ENCODE data around the gene LYRM4. TPM values are rescaled to one million over a fixed set of nuclear protein-coding genes. Genes with fewer than 3 reads are reported as not detected.

The LYRM4 gene
- total RNA-seq, 6 experiments from 2014 or later = 26.8 to 36.3 (median 30.2) TPM

DNA sequence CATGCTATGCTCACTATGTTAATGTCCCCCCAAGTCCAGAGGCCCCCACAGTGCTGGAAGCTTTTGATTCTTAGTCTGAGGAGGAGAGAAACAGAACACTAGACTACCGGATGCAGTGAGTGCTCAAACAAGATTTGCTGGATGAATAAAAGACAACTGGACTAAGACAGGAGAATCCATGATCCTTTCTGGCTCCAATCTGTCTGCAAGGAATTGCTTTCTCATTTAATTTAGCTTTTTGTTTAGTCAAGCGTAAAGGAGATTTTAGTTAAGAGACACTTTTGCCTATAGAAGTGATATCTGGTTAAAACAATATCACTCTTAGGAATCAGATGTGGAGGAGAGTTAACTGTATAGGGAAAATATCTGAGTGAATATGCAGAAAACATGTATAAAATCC lies 13.5 kb downstream of the LYRM4 start:
- DNase-seq = no peak
- no peaks in the 10 kb centered on the region for H3K27me3 Mint-ChIP-seq (ENCODE audit: insufficient read depth)
- no peaks in the 10 kb centered on the region for H3K9me3 Mint-ChIP-seq
- H3K27ac Mint-ChIP-seq = no peak overlapping the region
- H3K4me3 Mint-ChIP-seq = no peak overlapping the region
- H3K4me1 Mint-ChIP-seq (ENCODE audit: low read depth) = peaks cover 15% of the 10 kb centered on the region
- peaks cover 9% of the 10 kb centered on the region for H3K36me3 Mint-ChIP-seq (ENCODE audit: low read depth)
- TF ChIP-seq, protein P1, sequence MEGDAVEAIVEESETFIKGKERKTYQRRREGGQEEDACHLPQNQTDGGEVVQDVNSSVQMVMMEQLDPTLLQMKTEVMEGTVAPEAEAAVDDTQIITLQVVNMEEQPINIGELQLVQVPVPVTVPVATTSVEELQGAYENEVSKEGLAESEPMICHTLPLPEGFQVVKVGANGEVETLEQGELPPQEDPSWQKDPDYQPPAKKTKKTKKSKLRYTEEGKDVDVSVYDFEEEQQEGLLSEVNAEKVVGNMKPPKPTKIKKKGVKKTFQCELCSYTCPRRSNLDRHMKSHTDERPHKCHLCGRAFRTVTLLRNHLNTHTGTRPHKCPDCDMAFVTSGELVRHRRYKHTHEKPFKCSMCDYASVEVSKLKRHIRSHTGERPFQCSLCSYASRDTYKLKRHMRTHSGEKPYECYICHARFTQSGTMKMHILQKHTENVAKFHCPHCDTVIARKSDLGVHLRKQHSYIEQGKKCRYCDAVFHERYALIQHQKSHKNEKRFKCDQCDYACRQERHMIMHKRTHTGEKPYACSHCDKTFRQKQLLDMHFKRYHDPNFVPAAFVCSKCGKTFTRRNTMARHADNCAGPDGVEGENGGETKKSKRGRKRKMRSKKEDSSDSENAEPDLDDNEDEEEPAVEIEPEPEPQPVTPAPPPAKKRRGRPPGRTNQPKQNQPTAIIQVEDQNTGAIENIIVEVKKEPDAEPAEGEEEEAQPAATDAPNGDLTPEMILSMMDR (IDR thresholded peaks at IDR 0.05) = no peak

DNA sequence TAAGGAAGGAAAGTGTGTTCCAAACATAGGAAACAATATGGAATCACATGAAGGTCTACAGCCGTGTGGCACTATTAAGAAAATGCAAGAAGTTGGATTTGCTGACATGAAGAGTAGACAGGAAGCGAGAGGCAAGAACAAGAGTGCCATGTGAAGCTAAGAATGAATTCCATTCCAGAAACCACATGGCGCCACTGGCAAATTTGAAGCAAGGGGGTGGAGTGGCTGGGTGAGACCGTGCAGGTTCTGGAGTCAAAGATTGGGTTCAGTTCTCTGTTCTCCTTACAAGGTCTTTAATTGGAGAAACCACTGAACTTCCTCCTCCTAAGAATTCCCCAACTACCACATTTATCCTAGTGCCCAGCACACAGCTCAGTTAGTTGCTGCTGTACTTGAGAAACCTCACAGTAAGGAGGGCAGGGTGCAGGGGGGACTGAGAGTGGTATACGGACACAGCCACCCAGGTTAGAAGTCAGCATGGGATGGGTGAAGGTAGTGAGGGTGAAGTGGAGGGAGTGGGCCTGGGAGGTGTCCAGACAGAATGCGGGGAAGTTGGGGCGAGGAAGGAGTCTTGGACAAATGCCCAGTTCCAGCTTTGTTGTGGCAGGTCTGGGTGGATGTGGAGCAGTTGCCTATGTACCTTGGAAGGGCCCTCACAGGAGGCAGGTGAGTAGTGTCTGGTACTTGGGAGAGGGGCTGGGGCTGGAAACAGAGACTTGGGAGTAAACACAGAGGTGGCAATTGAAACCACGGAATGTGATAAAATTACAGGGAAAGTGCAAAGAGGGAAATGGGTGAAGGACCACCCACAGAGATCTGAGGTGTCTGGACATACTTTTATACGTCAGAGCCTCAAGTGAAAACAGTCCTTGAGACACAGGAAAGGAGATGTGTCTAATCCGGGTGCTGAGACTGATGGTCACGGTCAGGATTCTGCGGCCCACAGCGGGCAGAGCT lies 14.3 kb downstream of the LYRM4 start:
- H3K36me3 Mint-ChIP-seq (ENCODE audit: low read depth) = peaks cover 5% of the 10 kb centered on the region
- no peaks in the 10 kb centered on the region for H3K27me3 Mint-ChIP-seq (ENCODE audit: insufficient read depth)
- H3K27ac Mint-ChIP-seq = no peak overlapping the region
- no peak for DNase-seq
- H3K4me3 Mint-ChIP-seq = no peak overlapping the region
- H3K9me3 Mint-ChIP-seq = no peaks in the 10 kb centered on the region
- TF ChIP-seq, protein P1 (IDR thresholded peaks at IDR 0.05) = no peak
- H3K4me1 Mint-ChIP-seq (ENCODE audit: low read depth) = peaks cover 19% of the 10 kb centered on the region

DNA sequence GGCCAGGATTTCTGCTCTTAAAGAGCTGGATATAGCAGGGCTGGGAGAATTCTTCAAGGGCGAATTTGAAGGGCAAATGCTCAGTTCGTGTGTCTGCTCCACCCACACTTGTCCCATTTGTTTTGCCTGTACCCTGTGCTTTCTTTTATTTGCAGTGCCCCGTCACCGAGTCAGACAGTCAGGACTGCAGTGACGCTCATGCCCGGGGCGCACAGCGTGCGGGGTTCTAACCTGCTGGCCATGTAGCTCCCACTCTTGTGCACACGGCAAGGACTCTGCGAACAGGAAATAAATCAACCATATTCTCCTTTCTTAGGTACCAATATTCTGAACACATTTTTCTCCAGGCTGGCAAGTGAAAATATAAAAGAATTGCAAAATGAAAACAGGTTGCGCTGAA lies 17.7 kb downstream of the LYRM4 start:
- no peak for DNase-seq
- Mint-ChIP-seq H3K4me3 (no peak overlapping the region), H3K27me3 (ENCODE audit: insufficient read depth) (no peaks in the 10 kb centered on the region), H3K27ac (no peak overlapping the region), H3K36me3 (ENCODE audit: low read depth) (no peaks in the 10 kb centered on the region), H3K9me3 (no peaks in the 10 kb centered on the region), H3K4me1 (ENCODE audit: low read depth) (0 out of 2 replicates have a peak, but pooled peaks cover 5% of the 10 kb centered on the region)
- TF ChIP-seq, protein P1 (IDR thresholded peaks at IDR 0.05) = no peak

DNA sequence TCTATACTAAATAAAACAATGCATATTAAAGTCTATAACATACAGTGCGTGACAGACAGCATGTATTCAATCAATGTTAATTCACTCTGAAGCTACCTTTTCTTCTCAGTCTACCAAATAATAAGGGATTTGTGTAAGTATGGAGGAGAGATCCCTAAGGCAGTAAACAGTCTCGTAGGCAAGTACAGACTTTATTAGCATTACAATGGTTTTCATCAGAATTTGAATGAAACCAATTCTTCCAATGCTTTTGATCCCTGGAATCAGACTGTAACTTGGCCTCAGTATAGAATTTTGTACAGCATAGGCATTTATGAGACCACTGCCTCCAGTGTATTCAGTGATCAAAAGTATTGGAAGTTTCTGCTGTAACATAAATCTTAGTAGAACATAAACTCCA lies 19.5 kb downstream of the LYRM4 start:
- Mint-ChIP-seq H3K27me3 (ENCODE audit: insufficient read depth) (no peaks in the 10 kb centered on the region), H3K9me3 (no peaks in the 10 kb centered on the region), H3K27ac (no peak overlapping the region), H3K4me3 (no peak overlapping the region), H3K4me1 (ENCODE audit: low read depth) (0 out of 2 replicates have a peak, but pooled peaks cover 5% of the 10 kb centered on the region), H3K36me3 (ENCODE audit: low read depth) (no peaks in the 10 kb centered on the region)
- TF ChIP-seq, protein P1 (IDR thresholded peaks at IDR 0.05) = no peak
- no peak for DNase-seq

DNA sequence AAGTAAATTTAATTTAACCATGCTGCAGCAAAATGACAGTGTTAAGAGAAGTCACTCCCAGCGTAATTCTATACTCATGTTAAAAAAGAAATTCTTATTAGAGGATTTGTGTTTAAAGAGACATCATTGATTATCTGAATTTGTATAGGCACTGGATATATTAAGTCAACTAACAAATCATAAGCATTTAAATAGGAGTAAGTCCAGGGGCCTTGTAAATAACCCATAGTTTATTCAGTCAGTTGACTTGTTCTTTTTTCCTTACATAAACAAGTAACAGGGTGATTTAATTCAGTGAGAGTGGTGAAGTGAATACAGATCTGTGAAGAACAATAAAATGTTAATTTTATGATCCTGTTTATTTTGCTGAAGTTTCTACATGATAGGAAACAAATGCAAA lies 22.4 kb downstream of the LYRM4 start:
- Mint-ChIP-seq H3K27ac (no peak overlapping the region), H3K9me3 (no peaks in the 10 kb centered on the region), H3K4me1 (ENCODE audit: low read depth) (0 out of 2 replicates have a peak, but pooled peaks cover 5% of the 10 kb centered on the region), H3K36me3 (ENCODE audit: low read depth) (no peaks in the 10 kb centered on the region), H3K4me3 (no peak overlapping the region), H3K27me3 (ENCODE audit: insufficient read depth) (no peaks in the 10 kb centered on the region)
- TF ChIP-seq, protein P1 (IDR thresholded peaks at IDR 0.05) = no peak
- no peak for DNase-seq
